HG03175 (cell line): ENCODE measurements around the gene ZNF608.

Experiments used
- ATAC-seq: cut with Tn5 transposase; IDR thresholded peaks from one replicate; pipeline ENCODE4 v1.9.1; 2021; ENCODE audit warnings: mild to moderate bottlenecking, moderate library complexity; ENCODE audit not compliant: unreplicated experiment

The ZNF608 gene

GRCh38 chr5:124738681-124739633 is 7.5 kb downstream of the ZNF608 start:
- ATAC-seq = no peak

GRCh38 chr5:124737651-124738050 is 8.8 kb downstream of the ZNF608 start:
- ATAC-seq = no peak

GRCh38 chr5:124736805-124737188 is 9.6 kb downstream of the ZNF608 start:
- no peak for ATAC-seq

GRCh38 chr5:124736082-124736804 is 10.2 kb downstream of the ZNF608 start:
- ATAC-seq = no peak

GRCh38 chr5:124735169-124735858 is 11.1 kb downstream of the ZNF608 start:
- no peak for ATAC-seq

GRCh38 chr5:124734574-124735168 is 11.8 kb downstream of the ZNF608 start:
- no peak for ATAC-seq

GRCh38 chr5:124733329-124733650 is 13.1 kb downstream of the ZNF608 start:
- no peak for ATAC-seq

- no peak for ATAC-seq
Measured at GRCh38 chr5:124732428-124733328, 13.8 kb downstream of the ZNF608 start.

GRCh38 chr5:124730381-124730780 is 16.1 kb downstream of the ZNF608 start:
- no peak for ATAC-seq

- ATAC-seq = peak; percentile 62
Measured at GRCh38 chr5:124729720-124730359, 16.6 kb downstream of the ZNF608 start.

- ATAC-seq = no peak
Measured at GRCh38 chr5:124728968-124729332, 17.5 kb downstream of the ZNF608 start.

- no peak for ATAC-seq
Measured at GRCh38 chr5:124728331-124728967, 18.0 kb downstream of the ZNF608 start.

- no peak for ATAC-seq
Measured at GRCh38 chr5:124726631-124727362, 19.6 kb downstream of the ZNF608 start.

GRCh38 chr5:124725622-124726258 is 20.7 kb downstream of the ZNF608 start:
- ATAC-seq = no peak

- ATAC-seq = peak; percentile 51
Measured at GRCh38 chr5:124725040-124725434, 21.4 kb downstream of the ZNF608 start.

- ATAC-seq = peak; percentile 25
Measured at GRCh38 chr5:124724357-124725039, 21.9 kb downstream of the ZNF608 start.

GRCh38 chr5:124721229-124721735 is 25.2 kb downstream of the ZNF608 start:
- ATAC-seq = no peak
